MM.1S (cell line): ENCODE measurements around the gene DFFA.

Source experiments
- DNase-seq: peaks from one replicate; pipeline ENCODE4 v3.0.0-alpha.2; 2015
- H2AFZ ChIP-seq: fragments of 300-600 bp; sonication (generic); 2 replicates; pipeline ENCODE4 v1.6.0; 2016; ENCODE audit warnings: antibody characterized with exemption, low read length
- H3F3A ChIP-seq: fragments of 300-600 bp; sonication (generic); 2 replicates; pipeline ENCODE4 v1.6.1; 2016; ENCODE audit warnings: mild to moderate bottlenecking, antibody characterized with exemption, low read length, moderate library complexity, mixed read lengths; ENCODE audit not compliant: insufficient read depth
- H3K27ac ChIP-seq: fragments of 300-600 bp; sonication (generic); 2 replicates; pipeline ENCODE4 v1.5.1; 2016; ENCODE audit warnings: mild to moderate bottlenecking, low read length
- H3K27me3 ChIP-seq: fragments of 300-600 bp; sonication (generic); replicated peaks from 2 replicates; pipeline ENCODE4 v1.6.0; 2016; ENCODE audit warnings: low read length; ENCODE audit not compliant: insufficient read depth
- H3K36me3 ChIP-seq: fragments of 300-600 bp; sonication (generic); replicated peaks from 2 replicates; pipeline ENCODE4 v1.6.1; 2016; ENCODE audit warnings: mild to moderate bottlenecking, low read length, mixed read lengths; ENCODE audit not compliant: insufficient read depth
- H3K4me1 ChIP-seq: fragments of 300-600 bp; sonication (generic); 2 replicates; pipeline ENCODE4 v1.6.1; 2016; ENCODE audit warnings: low read length, mixed read lengths
- H3K4me2 ChIP-seq: fragments of 300-600 bp; sonication (generic); 2 replicates; pipeline ENCODE4 v1.6.0; 2016; ENCODE audit warnings: low read depth, low read length
- H3K4me3 ChIP-seq: fragments of 300-600 bp; sonication (generic); 2 replicates; pipeline ENCODE4 v1.5.1; 2016; ENCODE audit warnings: low read length, mixed read lengths
- H3K79me2 ChIP-seq: fragments of 300-600 bp; sonication (generic); 2 replicates; pipeline ENCODE4 v1.6.1; 2016; ENCODE audit warnings: mixed run types, low read length, mixed read lengths
- H3K9ac ChIP-seq: fragments of 300-600 bp; sonication (generic); 2 replicates; pipeline ENCODE4 v1.6.1; 2016; ENCODE audit warnings: low read length, mixed read lengths
- H3K9me2 ChIP-seq: fragments of 300-600 bp; sonication (generic); replicated peaks from 2 replicates; pipeline ENCODE4 v1.6.1; 2016; ENCODE audit warnings: mild to moderate bottlenecking, low read length, mixed read lengths; ENCODE audit not compliant: insufficient read depth
- H3K9me3 ChIP-seq: fragments of 300-600 bp; sonication (generic); replicated peaks from 2 replicates; pipeline ENCODE4 v1.6.1; 2016; ENCODE audit warnings: mild to moderate bottlenecking, low read length, mixed read lengths; ENCODE audit not compliant: insufficient read depth
- H4K20me1 ChIP-seq: fragments of 300-600 bp; sonication (generic); 2 replicates; pipeline ENCODE4 v1.6.1; 2016; ENCODE audit warnings: mild to moderate bottlenecking, low read length, moderate library complexity, mixed read lengths; ENCODE audit not compliant: insufficient read depth
- CTCF ChIP-seq: fragments of 300-600 bp; sonication (generic); IDR thresholded peaks from 2 replicates; pipeline ENCODE4 v1.5.1; 2016; ENCODE audit warnings: antibody characterized with exemption, low read length, mixed read lengths
- EZH2 ChIP-seq: fragments of 300-600 bp; sonication (generic); optimal IDR thresholded peaks from 2 replicates; pipeline ENCODE3; 2017; ENCODE audit warnings: low read depth, mild to moderate bottlenecking, antibody characterized with exemption, low read length, mixed read lengths
- EZH2phosphoT487 ChIP-seq: fragments of 300-600 bp; sonication (generic); IDR thresholded peaks from 2 replicates; pipeline ENCODE4 v1.6.1; 2018; ENCODE audit warnings: antibody characterized with exemption, low read length

The DFFA gene

DNA sequence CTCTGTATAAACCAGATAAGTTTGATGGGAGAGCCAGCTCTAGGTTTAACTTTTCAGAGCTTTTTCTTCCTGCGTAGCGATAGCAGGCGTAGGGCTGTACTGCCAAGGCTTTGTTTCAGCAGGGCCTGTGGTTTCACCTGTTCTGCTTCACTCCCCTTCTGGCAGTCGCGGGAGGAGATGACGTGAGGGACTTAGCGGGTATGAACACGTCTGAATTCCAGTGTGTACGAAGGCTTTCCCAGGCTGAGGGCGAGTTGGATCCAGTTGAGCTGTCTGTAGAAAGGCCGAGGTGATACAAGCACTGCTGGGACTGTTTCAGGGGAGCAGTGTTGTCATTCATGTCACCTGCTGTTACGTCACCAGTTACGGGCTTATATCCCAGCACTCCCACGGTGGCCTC lies 23.6 kb upstream of the DFFA start:
- H4K20me1 ChIP-seq = peaks cover 4% of the 10 kb centered on the region; the same call in 1 of the 2 replicates
- no peak overlapping the region for H3K4me3 ChIP-seq
- no peaks in the 10 kb centered on the region for H3K9me3 ChIP-seq
- no peak overlapping the region for H3K9ac ChIP-seq
- H3K79me2 ChIP-seq = peaks cover 66% of the 10 kb centered on the region
- TF ChIP-seq CTCF (no peak), EZH2 (no peak), EZH2phosphoT487 (no peak)
- DNase-seq = no peak
- H3K36me3 ChIP-seq = no peaks in the 10 kb centered on the region
- H3K27me3 ChIP-seq = no peaks in the 10 kb centered on the region
- H3K4me1 ChIP-seq = peaks cover 8% of the 10 kb centered on the region
- H3K4me2 ChIP-seq = no peak overlapping the region; the same call in 1 of the 2 replicates
- no peaks in the 10 kb centered on the region for H3K9me2 ChIP-seq
- no peak overlapping the region for H3K27ac ChIP-seq
- H2AFZ ChIP-seq = no peak overlapping the region
- H3F3A ChIP-seq = peaks cover 12% of the 10 kb centered on the region; the same call in 1 of the 2 replicates

GRCh38 chr1:10495475-10495817 lies 23.1 kb upstream of the DFFA start:
- Histone ChIP-seq H3K4me1 (peaks cover 8% of the 10 kb centered on the region), H3F3A (peaks cover 12% of the 10 kb centered on the region; the same call in 1 of the 2 replicates), H3K27me3 (no peaks in the 10 kb centered on the region), H3K27ac (peak overlapping the region; percentile 50; the same call in 1 of the 2 replicates), H3K9ac (no peak overlapping the region), H3K9me2 (no peaks in the 10 kb centered on the region), H3K79me2 (peaks cover 68% of the 10 kb centered on the region), H2AFZ (no peak overlapping the region), H3K9me3 (no peaks in the 10 kb centered on the region), H3K4me2 (peak overlapping the region; percentile 94), H3K4me3 (peak overlapping the region; percentile 21; the same call in 1 of the 2 replicates), H3K36me3 (no peaks in the 10 kb centered on the region), H4K20me1 (peaks cover 4% of the 10 kb centered on the region; the same call in 1 of the 2 replicates)
- TF ChIP-seq EZH2 (no peak), CTCF (no peak), EZH2phosphoT487 (no peak)
- DNase-seq = no peak

- TF ChIP-seq EZH2phosphoT487 (no peak), EZH2 (no peak), CTCF (peak; percentile 91)
- Histone ChIP-seq H3K27me3 (no peaks in the 10 kb centered on the region), H2AFZ (peak overlapping the region; percentile 32; the same call in 1 of the 2 replicates), H3K9ac (peak overlapping the region; percentile 37; the same call in 1 of the 2 replicates), H3K79me2 (peaks cover 69% of the 10 kb centered on the region), H3K4me3 (peak overlapping the region; percentile 54), H3K9me3 (no peaks in the 10 kb centered on the region), H3K36me3 (no peaks in the 10 kb centered on the region), H3K9me2 (no peaks in the 10 kb centered on the region), H3K27ac (peak overlapping the region; percentile 50; the same call in 1 of the 2 replicates), H3K4me1 (peaks cover 8% of the 10 kb centered on the region), H3F3A (peaks cover 12% of the 10 kb centered on the region; the same call in 1 of the 2 replicates), H3K4me2 (peak overlapping the region; percentile 94), H4K20me1 (peaks cover 4% of the 10 kb centered on the region; the same call in 1 of the 2 replicates)
- DNase-seq = peak; percentile 93
Observed at GRCh38 chr1:10494754-10495474, 22.6 kb upstream of the DFFA start.
